Testis (tissue), 5 donors: ENCODE data around the gene TCP11X2. TPM values are rescaled to one million over a fixed set of nuclear protein-coding genes. Genes with fewer than 3 reads are reported as not detected.
"Not testable (repeated sequence)": the region's sequence is repeated elsewhere in the genome, so short reads cannot be mapped to it uniquely, and the experiment has no call there.

ENCODE experiments used
- DNase-seq: peaks from one replicate; pipeline ENCODE4 v3.0.0-alpha.2; 2019
- H3K27ac ChIP-seq, 2 donors: fragments of 200-600 bp; sonication (generic); one replicate each; pipeline ENCODE4 v1.5.1; 2019
- H3K27me3 ChIP-seq: fragments of 200-600 bp; sonication (generic); one replicate; pipeline ENCODE4 v1.5.1; 2019
- H3K36me3 ChIP-seq: fragments of 200-600 bp; sonication (generic); one replicate; pipeline ENCODE4 v1.5.1; 2017; ENCODE audit warnings: low read depth; ENCODE audit errors: missing control alignments
- H3K4me1 ChIP-seq: fragments of 200-600 bp; sonication (generic); one replicate; pipeline ENCODE4 v1.5.1; 2019
- H3K4me3 ChIP-seq, 2 donors: fragments of 200-600 bp; sonication (generic); one replicate each; pipeline ENCODE4 v1.5.1; 2017 to 2019
- H3K9me3 ChIP-seq: fragments of 200-600 bp; sonication (generic); one replicate; pipeline ENCODE4 v1.5.1; 2017
- POLR2A ChIP-seq: fragments of 450-650 bp; IDR thresholded peaks from one replicate; pipeline ENCODE4 v1.6.1; 2017; ENCODE audit warnings: antibody characterized with exemption, mild to moderate bottlenecking, moderate library complexity
- WGBS, 2 donors: methylation state at CpG; one replicate each; pipeline ENCODE4 v1.1.5; 2018; 5-methylcytosine and 5-hydroxymethylcytosine counted together
- intact Hi-C: fragments of 100-400 bp; cut with DNase I; formaldehyde crosslinking; loops from one replicate; pipeline ENCODE4 v1.15.1; 2023; ENCODE audit warnings: low total_unique reads
- long read RNA-seq, 2 donors: transcript quantifications; one replicate each; lab custom pipeline, GENCODE V29; 2026
- polyA plus RNA-seq: library from polyadenylated mRNA; stranded (reverse); fragments of 350-450 nt; fragmentation: Illumina TruSeq; extraction: RNeasy Lipid Tissue Mini Kit (QIAGEN cat#74804); gene quantifications from one replicate; pipeline ENCODE4 v1.2.3, GENCODE V29; 2014; ENCODE audit warnings: low read depth, low replicate concordance; ENCODE audit not compliant: insufficient read depth
- total RNA-seq, 2 donors: library from RNA; depleted of rRNA; stranded (reverse); fragments of >200 nt; gene quantifications; one replicate each; pipeline ENCODE4 v1.2.3, GENCODE V29; 2016
- TF ChIP-seq, protein P1 (sequence below), 3 experiments: fragments of 450-650 bp in 2 of 3; fragments of 200-600 bp in 1 of 3; sonication (generic) in 1 of 3; IDR thresholded peaks; one replicate each; pipeline ENCODE4 v1.5.1; 2016 to 2019; ENCODE audit warnings: antibody characterized with exemption in 3 of 3, mild to moderate bottlenecking in 2 of 3, moderate library complexity in 1 of 3

TCP11X2 gene
- total RNA-seq (1 to 10 TPM; 3.6 to 7.2 TPM), polyA plus RNA-seq (3.0 TPM)
- long read RNA-seq, donor 1 = 0 reads
- long read RNA-seq, donor 2 = 0 reads

DNA sequence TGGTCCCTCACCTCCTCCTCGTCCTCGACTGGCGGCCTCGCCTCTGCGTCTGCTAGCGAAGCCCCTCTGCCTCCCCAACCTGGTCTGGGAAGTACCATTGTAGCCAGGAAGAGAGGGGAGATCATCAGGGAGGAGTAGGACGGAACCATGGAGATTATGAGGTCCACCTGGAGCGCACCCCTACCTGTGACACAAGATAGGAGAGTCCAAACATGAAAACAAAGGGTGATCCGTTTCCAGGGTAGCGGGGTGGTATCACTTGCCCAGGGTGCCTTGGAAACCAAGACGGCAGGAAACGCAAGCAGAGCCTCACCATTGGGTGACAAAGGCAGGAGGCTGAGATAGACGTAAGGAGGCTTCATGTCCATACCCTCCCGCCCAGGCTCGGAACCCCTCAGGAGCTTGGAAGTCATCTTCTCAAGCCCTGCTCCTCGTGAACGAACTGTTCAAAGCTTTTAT is at the start of gene TCP11X2:
Gene TCP11X2 (minus strand): TSS at position 51 of the 459 bp plus-strand sequence.
- DNase-seq, H3K36me3 ChIP-seq, H3K27ac ChIP-seq, H3K4me1 ChIP-seq, intact Hi-C loops, H3K4me3 ChIP-seq, H3K9me3 ChIP-seq, H3K27me3 ChIP-seq: not testable (repeated sequence)
- 55% methylated on average over 5 of the region's 17 CpGs; no CpG with 5 or more reads in 1 of the 2 donors for WGBS, 2 donors

DNA sequence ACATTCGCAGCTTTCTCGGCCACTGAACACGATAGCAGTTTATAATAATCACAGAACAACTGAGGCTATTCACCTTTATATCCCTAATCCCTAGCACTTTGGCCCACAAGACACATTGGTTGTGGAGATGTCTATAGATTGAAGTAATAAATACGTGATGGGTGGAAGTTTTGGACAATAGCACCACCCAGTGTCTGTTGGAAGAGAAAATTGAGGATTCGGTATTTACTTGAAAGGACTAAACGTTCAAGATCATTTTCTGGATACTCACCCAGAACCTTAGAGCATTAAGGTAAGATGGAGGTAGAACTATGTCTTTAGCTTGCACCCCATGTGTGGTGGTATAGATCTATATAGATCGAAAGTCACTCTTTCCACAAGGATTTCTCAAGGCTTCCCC is 45.7 kb upstream of the TCP11X2 start:
- Histone ChIP-seq H3K4me3 (no peak overlapping the region), H3K27ac (no peak overlapping the region)

DNA sequence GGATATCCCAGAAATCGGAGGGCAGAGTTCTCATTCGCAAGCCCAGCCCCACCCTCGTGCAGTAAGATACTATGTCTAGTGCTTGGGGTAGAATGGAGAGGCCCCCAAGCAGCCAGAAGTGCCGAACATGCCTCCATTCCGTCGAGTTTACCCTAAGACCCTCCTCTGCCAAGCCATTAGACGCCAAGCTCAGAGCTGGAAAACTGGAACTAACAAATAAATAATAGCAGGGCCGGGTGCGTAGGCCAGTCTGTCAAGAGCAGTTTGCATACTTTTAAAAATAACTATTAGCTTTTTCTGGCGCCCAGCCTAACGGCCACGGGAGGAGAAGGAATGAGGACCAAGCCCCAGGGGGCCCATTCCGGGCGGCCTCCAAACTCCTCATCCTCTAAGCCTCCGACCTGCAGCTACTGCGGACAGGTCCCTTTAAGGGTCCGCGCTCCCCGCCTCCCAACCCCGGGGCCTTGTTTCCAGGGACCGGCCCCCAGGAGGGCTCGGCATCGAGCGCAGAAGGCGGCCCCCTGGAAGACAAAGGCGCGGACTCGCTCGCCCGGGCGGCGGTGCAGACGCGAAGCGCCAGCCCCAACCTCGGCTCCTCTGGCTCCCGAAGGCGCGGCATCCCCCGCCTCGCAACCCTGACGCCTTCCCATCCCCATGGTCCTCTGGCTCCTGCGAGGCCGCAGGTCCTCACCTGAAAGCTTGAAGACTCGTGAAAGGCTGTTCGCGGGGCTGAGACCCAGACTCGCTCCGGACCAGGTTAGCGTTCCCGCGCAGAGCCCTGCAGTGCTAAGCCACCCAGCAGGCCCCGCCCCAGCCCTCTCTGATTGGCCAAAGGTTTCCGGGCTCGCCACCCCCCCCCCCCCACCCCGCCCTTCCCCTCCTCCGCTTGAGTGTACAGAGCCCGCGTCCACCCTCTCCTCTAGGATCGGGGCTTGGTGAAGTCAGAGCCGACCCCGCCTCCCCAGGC is 44.6 kb upstream of the TCP11X2 start, which contains the start of gene TMSB15A:
Gene TMSB15A (minus strand): TSS at position 765 of the 967 bp plus-strand sequence.
- intact Hi-C loops = no loop called here
- H3K27ac ChIP-seq = peak within 1 kb of the TSS in 1 of 2 donors; percentile 24

More for the DNA sequence above, 45.7 kb upstream of the TCP11X2 start:
- DNase-seq = no peak
- WGBS, 2 donors = 14 to 28% methylated on average over 4 to 7 of the region's 7 CpGs
- H3K9me3 ChIP-seq = no peaks in the 10 kb centered on the region
- intact Hi-C loops = no loop called here
- no peaks in the 10 kb centered on the region for H3K4me1 ChIP-seq
- TF ChIP-seq, protein P1, sequence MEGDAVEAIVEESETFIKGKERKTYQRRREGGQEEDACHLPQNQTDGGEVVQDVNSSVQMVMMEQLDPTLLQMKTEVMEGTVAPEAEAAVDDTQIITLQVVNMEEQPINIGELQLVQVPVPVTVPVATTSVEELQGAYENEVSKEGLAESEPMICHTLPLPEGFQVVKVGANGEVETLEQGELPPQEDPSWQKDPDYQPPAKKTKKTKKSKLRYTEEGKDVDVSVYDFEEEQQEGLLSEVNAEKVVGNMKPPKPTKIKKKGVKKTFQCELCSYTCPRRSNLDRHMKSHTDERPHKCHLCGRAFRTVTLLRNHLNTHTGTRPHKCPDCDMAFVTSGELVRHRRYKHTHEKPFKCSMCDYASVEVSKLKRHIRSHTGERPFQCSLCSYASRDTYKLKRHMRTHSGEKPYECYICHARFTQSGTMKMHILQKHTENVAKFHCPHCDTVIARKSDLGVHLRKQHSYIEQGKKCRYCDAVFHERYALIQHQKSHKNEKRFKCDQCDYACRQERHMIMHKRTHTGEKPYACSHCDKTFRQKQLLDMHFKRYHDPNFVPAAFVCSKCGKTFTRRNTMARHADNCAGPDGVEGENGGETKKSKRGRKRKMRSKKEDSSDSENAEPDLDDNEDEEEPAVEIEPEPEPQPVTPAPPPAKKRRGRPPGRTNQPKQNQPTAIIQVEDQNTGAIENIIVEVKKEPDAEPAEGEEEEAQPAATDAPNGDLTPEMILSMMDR (IDR thresholded peaks at IDR 0.05) = no peak
- no peak for TF ChIP-seq POLR2A
- H3K27me3 ChIP-seq = no peaks in the 10 kb centered on the region
- H3K36me3 ChIP-seq = no peaks in the 10 kb centered on the region

DNA sequence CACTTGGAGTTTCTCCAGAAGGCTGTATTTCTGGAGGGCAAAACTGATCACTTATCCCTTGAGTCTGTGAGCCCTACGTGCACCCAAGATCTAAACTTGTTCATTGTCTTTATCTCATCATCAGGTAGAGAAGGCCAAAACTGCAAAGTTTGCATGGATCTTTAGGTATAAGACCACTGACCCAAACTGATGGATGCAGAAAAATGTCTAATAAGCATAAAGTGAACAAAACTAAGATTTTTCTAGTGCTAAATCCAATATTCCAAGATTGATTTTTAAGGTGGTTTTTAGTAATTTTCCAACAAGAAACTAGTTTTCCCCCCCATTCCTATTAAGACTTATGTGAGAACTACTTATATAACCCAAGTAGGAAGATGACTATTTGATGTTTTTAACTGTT is 42.9 kb upstream of the TCP11X2 start:
- H3K36me3 ChIP-seq = no peaks in the 10 kb centered on the region
- TF ChIP-seq POLR2A = no peak
- TF ChIP-seq, protein P1 (IDR thresholded peaks at IDR 0.05) = no peak
- H3K27ac ChIP-seq = no peak overlapping the region
- H3K4me3 ChIP-seq = no peak overlapping the region
- intact Hi-C loops = no loop called here
- no peak for DNase-seq
- H3K4me1 ChIP-seq = no peaks in the 10 kb centered on the region
- H3K27me3 ChIP-seq = no peaks in the 10 kb centered on the region
- WGBS, 2 donors = 92 to 95% methylated on average over 1 of the region's 1 CpG
- no peaks in the 10 kb centered on the region for H3K9me3 ChIP-seq

More for the DNA sequence above, 44.6 kb upstream of the TCP11X2 start, which contains the start of gene TMSB15A:
- TF ChIP-seq, protein P1 (IDR thresholded peaks at IDR 0.05) = no peak
- no peak for TF ChIP-seq POLR2A
- Histone ChIP-seq H3K4me3 (peak within 1 kb of the TSS; percentile 18 to 47), H3K9me3 (no peaks in the 10 kb centered on the region), H3K4me1 (no peaks in the 10 kb centered on the region), H3K27me3 (no peaks in the 10 kb centered on the region), H3K36me3 (no peaks in the 10 kb centered on the region)
- 1 to 2% methylated on average over 11 to 16 of the region's 62 CpGs for WGBS, 2 donors
- DNase-seq = peak; percentile 77

DNA sequence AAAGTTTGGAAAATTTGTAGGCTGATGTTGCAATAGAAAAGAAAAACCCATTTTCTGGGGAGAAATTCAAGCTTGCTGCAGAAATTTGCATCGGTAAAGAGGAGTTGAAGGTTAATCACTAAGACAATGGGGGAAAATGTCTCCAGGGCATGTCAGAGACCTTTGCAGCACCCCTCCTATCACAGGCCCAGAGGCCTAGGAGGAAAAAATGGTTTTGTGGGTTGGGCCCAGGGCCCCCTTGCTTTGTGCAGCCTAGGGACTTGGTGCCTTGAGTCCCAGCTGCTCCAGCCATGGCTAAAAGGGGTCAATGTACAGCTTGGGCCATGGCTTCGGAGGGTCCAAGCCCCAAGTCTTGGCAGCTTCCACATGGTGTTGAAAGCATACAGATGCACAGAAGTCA is 27.1 kb upstream of the TCP11X2 start:
- WGBS, 2 donors = 82 to 90% methylated on average over 1 to 2 of the region's 2 CpGs
- Histone ChIP-seq H3K9me3 (no peaks in the 10 kb centered on the region), H3K36me3 (no peaks in the 10 kb centered on the region), H3K27me3 (no peaks in the 10 kb centered on the region), H3K4me3 (no peak overlapping the region), H3K4me1 (no peaks in the 10 kb centered on the region), H3K27ac (no peak overlapping the region)
- no peak for DNase-seq
- intact Hi-C loops = no loop called here
- TF ChIP-seq, protein P1 (IDR thresholded peaks at IDR 0.05) = no peak
